Muscle of leg (tissue), 16 donors: ENCODE data around the gene BTG1. TPM values are rescaled to one million over a fixed set of nuclear protein-coding genes. Genes with fewer than 3 reads are reported as not detected.

Source experiments
- DNase-seq: peaks from one replicate; pipeline ENCODE4 v3.0.0; 2013
- H3K27ac ChIP-seq: one replicate; pipeline ENCODE4 v1.5.1; 2013; ENCODE audit warnings: mild to moderate bottlenecking, low read length, control low read depth
- H3K27me3 ChIP-seq: one replicate; pipeline ENCODE4 v1.6.1; 2013; ENCODE audit warnings: low read length; ENCODE audit not compliant: control insufficient read depth, insufficient read depth
- H3K36me3 ChIP-seq: one replicate; pipeline ENCODE4 v1.6.1; 2013; ENCODE audit warnings: low read length; ENCODE audit not compliant: control insufficient read depth, insufficient read depth
- H3K4me1 ChIP-seq: one replicate; pipeline ENCODE4 v1.6.1; 2013; ENCODE audit warnings: low read length; ENCODE audit not compliant: control insufficient read depth, insufficient read depth
- H3K4me3 ChIP-seq: one replicate; pipeline ENCODE4 v1.5.1; 2013; ENCODE audit warnings: low read length, control low read depth
- H3K9me3 ChIP-seq: replicated peaks from 2 replicates; pipeline ENCODE4 v1.6.1; 2013; ENCODE audit warnings: low read depth, low read length; ENCODE audit not compliant: control insufficient read depth
- WGBS: methylation state at CpG from one replicate; pipeline ENCODE4 v1.1.5; 2013; ENCODE audit warnings: missing lambda C conversion rate; ENCODE audit not compliant: insufficient coverage; 5-methylcytosine and 5-hydroxymethylcytosine counted together
- long read RNA-seq, 11 donors: transcript quantifications; one replicate each; lab custom pipeline, GENCODE V29; 2026
- polyA plus RNA-seq, 8 donors: library from polyadenylated mRNA; unstranded; fragments of 120-200 nt; gene quantifications; one replicate each; pipeline versions ENCODE4 v1.2.1 to v1.2.3, GENCODE V29; 2013; ENCODE audit warnings: inconsistent platforms in 1 of 8, low replicate concordance in 1 of 8; ENCODE audit not compliant: insufficient read length in 8 of 8, insufficient read depth in 1 of 8
- total RNA-seq: library from RNA; stranded (reverse); fragments of 120-200 nt; gene quantifications from one replicate; pipeline ENCODE4 v1.2.4, GENCODE V29; 2013

BTG1 gene
- total RNA-seq (19.5 TPM), polyA plus RNA-seq (10 to 100 TPM; 50.9 to 70.6 (median 62.2) TPM)
- long read RNA-seq, donor 1, full-length matches to known transcripts, result 22 of 22 reads
- long read RNA-seq, donor 1, partial matches to known transcripts, result 0 of 22 reads
- long read RNA-seq, donor 1, other reads (novel, unspliced or antisense), result 0 of 22 reads
- long read RNA-seq, donor 2, full-length matches to known transcripts, result 9 of 9 reads
- long read RNA-seq, donor 2, partial matches to known transcripts, result 0 of 9 reads
- long read RNA-seq, donor 2, other reads (novel, unspliced or antisense), result 0 of 9 reads
- long read RNA-seq, donor 3, full-length matches to known transcripts, result 41 of 41 reads
- long read RNA-seq, donor 3, partial matches to known transcripts, result 0 of 41 reads
- long read RNA-seq, donor 3, other reads (novel, unspliced or antisense), result 0 of 41 reads
- long read RNA-seq, donor 4, full-length matches to known transcripts, result 44 of 44 reads
- long read RNA-seq, donor 4, partial matches to known transcripts, result 0 of 44 reads
- long read RNA-seq, donor 4, other reads (novel, unspliced or antisense), result 0 of 44 reads
- long read RNA-seq, donor 5, full-length matches to known transcripts, result 111 of 111 reads
- long read RNA-seq, donor 5, partial matches to known transcripts, result 0 of 111 reads
- long read RNA-seq, donor 5, other reads (novel, unspliced or antisense), result 0 of 111 reads
- long read RNA-seq, donor 6, full-length matches to known transcripts, result 53 of 53 reads
- long read RNA-seq, donor 6, partial matches to known transcripts, result 0 of 53 reads
- long read RNA-seq, donor 6, other reads (novel, unspliced or antisense), result 0 of 53 reads
- long read RNA-seq, donor 7, full-length matches to known transcripts, result 43 of 43 reads
- long read RNA-seq, donor 7, partial matches to known transcripts, result 0 of 43 reads
- long read RNA-seq, donor 7, other reads (novel, unspliced or antisense), result 0 of 43 reads
- long read RNA-seq, donor 8, full-length matches to known transcripts, result 83 of 83 reads
- long read RNA-seq, donor 8, partial matches to known transcripts, result 0 of 83 reads
- long read RNA-seq, donor 8, other reads (novel, unspliced or antisense), result 0 of 83 reads
- long read RNA-seq, donor 9, full-length matches to known transcripts, result 52 of 52 reads
- long read RNA-seq, donor 9, partial matches to known transcripts, result 0 of 52 reads
- long read RNA-seq, donor 9, other reads (novel, unspliced or antisense), result 0 of 52 reads
- long read RNA-seq, donor 10, full-length matches to known transcripts, result 84 of 84 reads
- long read RNA-seq, donor 10, partial matches to known transcripts, result 0 of 84 reads
- long read RNA-seq, donor 10, other reads (novel, unspliced or antisense), result 0 of 84 reads
- long read RNA-seq, donor 11, full-length matches to known transcripts, result 50 of 50 reads
- long read RNA-seq, donor 11, partial matches to known transcripts, result 0 of 50 reads
- long read RNA-seq, donor 11, other reads (novel, unspliced or antisense), result 0 of 50 reads

GRCh38 chr12:92145731-92146496, at the start of gene BTG1:
BTG1 (minus strand) TSS chr12:92145846; CDS start chr12:92145535, 311 bp downstream.
- peak; percentile 100 for DNase-seq
- Histone ChIP-seq H3K4me1 (peaks cover 3% of the 10 kb centered on the region), H3K4me3 (peak within 1 kb of the TSS; percentile 88), H3K27ac (peak within 1 kb of the TSS; percentile 99), H3K36me3 (peaks cover 8% of the 10 kb centered on the region), H3K27me3 (no peaks in the 10 kb centered on the region), H3K9me3 (no peaks in the 10 kb centered on the region)
- under 1% methylated on average over 54 of the region's 61 CpGs for WGBS

GRCh38 chr12:92194561-92194960, 48.9 kb upstream of the BTG1 start:
- no peaks in the 10 kb centered on the region for H3K36me3 ChIP-seq
- no peaks in the 10 kb centered on the region for H3K27me3 ChIP-seq
- peaks cover 3% of the 10 kb centered on the region for H3K9me3 ChIP-seq
- no peak overlapping the region for H3K4me3 ChIP-seq
- 40% methylated on average over 1 of the region's 4 CpGs for WGBS
- H3K4me1 ChIP-seq, result no peaks in the 10 kb centered on the region
- H3K27ac ChIP-seq, result no peak overlapping the region
- DNase-seq, result no peak

DNA sequence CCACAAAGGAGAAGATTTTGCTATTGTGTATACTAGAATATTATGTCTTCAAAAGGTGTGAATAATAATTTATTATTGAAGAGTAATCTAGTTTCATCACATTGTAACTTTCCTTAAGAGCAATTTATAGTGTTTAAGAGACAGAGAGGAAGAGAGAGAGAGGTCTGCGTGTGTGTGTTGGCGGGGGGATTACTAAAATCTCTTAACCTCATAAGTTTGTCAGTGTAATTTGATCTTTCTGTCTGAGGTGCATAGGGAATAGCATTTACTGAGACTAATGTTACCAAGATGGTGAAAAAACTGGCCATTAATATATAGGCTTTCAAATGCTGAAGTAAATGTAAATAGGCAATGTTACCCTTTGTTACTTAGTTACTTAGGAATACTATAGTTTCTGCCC, 48.2 kb upstream of the BTG1 start:
- no peaks in the 10 kb centered on the region for H3K27me3 ChIP-seq
- DNase-seq, result peak; percentile 40
- H3K4me1 ChIP-seq, result no peaks in the 10 kb centered on the region
- H3K27ac ChIP-seq, result no peak overlapping the region
- no peaks in the 10 kb centered on the region for H3K36me3 ChIP-seq
- H3K4me3 ChIP-seq, result no peak overlapping the region
- WGBS, result no CpG with 5 or more reads among the region's 2 CpGs
- H3K9me3 ChIP-seq, result peaks cover 3% of the 10 kb centered on the region

DNA sequence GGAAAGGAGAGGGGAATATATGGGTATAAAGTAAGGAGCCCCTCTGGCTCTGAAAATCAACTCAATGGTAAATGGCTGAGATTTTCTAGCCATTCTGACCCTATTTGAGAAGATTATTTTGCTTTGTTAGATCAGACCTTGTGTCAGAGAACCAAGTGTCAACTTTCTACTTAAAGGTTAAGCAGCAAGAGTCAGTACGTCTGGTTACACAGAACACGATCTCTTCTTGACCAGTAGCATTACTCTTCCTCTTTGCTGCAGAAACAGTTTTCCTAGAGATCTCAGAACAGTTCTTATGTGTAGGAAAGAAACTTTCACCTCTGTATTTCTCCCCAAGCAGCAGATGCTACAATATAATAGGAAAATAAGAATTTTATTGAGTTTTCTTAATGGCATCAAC, 47.4 kb upstream of the BTG1 start:
- no peak for DNase-seq
- WGBS, result no CpG with 5 or more reads among the region's 2 CpGs
- Histone ChIP-seq H3K4me3 (no peak overlapping the region), H3K9me3 (peaks cover 3% of the 10 kb centered on the region), H3K4me1 (no peaks in the 10 kb centered on the region), H3K27ac (no peak overlapping the region), H3K27me3 (no peaks in the 10 kb centered on the region), H3K36me3 (no peaks in the 10 kb centered on the region)

- Histone ChIP-seq H3K9me3 (peaks cover 3% of the 10 kb centered on the region), H3K27ac (no peak overlapping the region), H3K27me3 (no peaks in the 10 kb centered on the region), H3K36me3 (no peaks in the 10 kb centered on the region), H3K4me1 (no peaks in the 10 kb centered on the region), H3K4me3 (no peak overlapping the region)
- DNase-seq, result no peak
These were observed 46.7 kb upstream of the BTG1 start for GRCh38 chr12:92192360-92192759.

- Histone ChIP-seq H3K27ac (no peak overlapping the region), H3K27me3 (no peaks in the 10 kb centered on the region), H3K9me3 (no peaks in the 10 kb centered on the region), H3K36me3 (no peaks in the 10 kb centered on the region), H3K4me3 (no peak overlapping the region), H3K4me1 (no peaks in the 10 kb centered on the region)
- DNase-seq, result peak; percentile 33
- no CpG with 5 or more reads among the region's 3 CpGs for WGBS
These were observed 45.4 kb upstream of the BTG1 start for GRCh38 chr12:92191061-92191460.

- Histone ChIP-seq H3K4me1 (no peaks in the 10 kb centered on the region), H3K27ac (no peak overlapping the region), H3K9me3 (peaks cover 4% of the 10 kb centered on the region), H3K4me3 (no peak overlapping the region), H3K27me3 (no peaks in the 10 kb centered on the region), H3K36me3 (no peaks in the 10 kb centered on the region)
- WGBS, result 65% methylated on average over 2 of the region's 7 CpGs
- DNase-seq, result no peak
These were observed 43.0 kb upstream of the BTG1 start for GRCh38 chr12:92188517-92189188.

GRCh38 chr12:92186038-92186470, 40.4 kb upstream of the BTG1 start:
- Histone ChIP-seq H3K27me3 (no peaks in the 10 kb centered on the region), H3K27ac (no peak overlapping the region), H3K4me3 (no peak overlapping the region), H3K4me1 (no peaks in the 10 kb centered on the region), H3K36me3 (no peaks in the 10 kb centered on the region), H3K9me3 (peaks cover 4% of the 10 kb centered on the region)
- no CpG with 5 or more reads among the region's 2 CpGs for WGBS
- DNase-seq, result no peak

GRCh38 chr12:92185052-92185451, 39.4 kb upstream of the BTG1 start:
- no peaks in the 10 kb centered on the region for H3K36me3 ChIP-seq
- no peak for DNase-seq
- no peak overlapping the region for H3K27ac ChIP-seq
- H3K4me1 ChIP-seq, result no peaks in the 10 kb centered on the region
- no peak overlapping the region for H3K4me3 ChIP-seq
- no peaks in the 10 kb centered on the region for H3K27me3 ChIP-seq
- H3K9me3 ChIP-seq, result peaks cover 4% of the 10 kb centered on the region
